Inflammatory macrophage treated with lipopolysaccharide for 1 hour (primary cell): Measurements from ENCODE around the gene INSM1.
A peak's percentile ranks its signal among the peaks of the same experiment; 100 is the strongest.

Experiments used
- DNase-seq, 2 donors: peaks; one replicate each; pipeline ENCODE4 v3.0.0-alpha.2; 2020 to 2022

Gene INSM1

GRCh38 chr20:20395087-20395486, 27.2 kb downstream of the INSM1 start:
- DNase-seq = no peak

- DNase-seq = no peak
These were observed 28.1 kb downstream of the INSM1 start for GRCh38 chr20:20395903-20396568.

GRCh38 chr20:20396794-20397193, 28.9 kb downstream of the INSM1 start:
- DNase-seq = no peak

- DNase-seq = no peak
These were observed 30.2 kb downstream of the INSM1 start for GRCh38 chr20:20398123-20398522.

GRCh38 chr20:20399531-20400500, 31.9 kb downstream of the INSM1 start:
- peak in 1 of 2 donors; percentile 13 for DNase-seq

GRCh38 chr20:20401991-20402390, 34.1 kb downstream of the INSM1 start:
- no peak for DNase-seq

GRCh38 chr20:20404633-20405032, 36.7 kb downstream of the INSM1 start:
- DNase-seq = no peak

- DNase-seq = no peak
These were observed 37.7 kb downstream of the INSM1 start for GRCh38 chr20:20405623-20406022.

GRCh38 chr20:20406306-20406705, 38.4 kb downstream of the INSM1 start:
- no peak for DNase-seq

- peak; percentile 21 to 53 for DNase-seq
These were observed 40.2 kb downstream of the INSM1 start for GRCh38 chr20:20407891-20408805.

GRCh38 chr20:20409331-20409730, 41.4 kb downstream of the INSM1 start:
- DNase-seq = no peak

- no peak for DNase-seq
These were observed 42.8 kb downstream of the INSM1 start for GRCh38 chr20:20410678-20411077.

- DNase-seq = no peak
These were observed 43.5 kb downstream of the INSM1 start for GRCh38 chr20:20411402-20411801.

GRCh38 chr20:20411836-20412235, 43.9 kb downstream of the INSM1 start:
- DNase-seq = no peak

- DNase-seq = peak; percentile 51 to 67
These were observed 44.8 kb downstream of the INSM1 start for GRCh38 chr20:20412750-20413149.

GRCh38 chr20:20413810-20414281, 45.9 kb downstream of the INSM1 start:
- DNase-seq = no peak

- DNase-seq = no peak
These were observed 46.8 kb downstream of the INSM1 start for GRCh38 chr20:20414640-20415220.

- peak in 1 of 2 donors; percentile 32 for DNase-seq
These were observed 47.4 kb downstream of the INSM1 start for GRCh38 chr20:20415321-20415720.

GRCh38 chr20:20417876-20418676, 50.2 kb downstream of the INSM1 start:
- no peak for DNase-seq
